CD4-positive, alpha-beta T cell treated with Interferon alpha-2 for 1 hour (primary cell): ENCODE results near the gene SLCO1B1.
A peak's percentile ranks its signal among the peaks of the same experiment; 100 is the strongest.
"Not testable (repeated sequence)": the region's sequence is repeated elsewhere in the genome, so short reads cannot be mapped to it uniquely, and the experiment has no call there.

Experiments used
- DNase-seq, 2 donors: peaks; one replicate each; pipeline ENCODE4 v3.0.0-alpha.2; 2020 to 2022

The SLCO1B1 gene

GRCh38 chr12:21130998-21131397 is at the start of gene SLCO1B1:
SLCO1B1 (plus strand) TSS chr12:21131194; CDS start chr12:21141575, 10,381 bp downstream.
- DNase-seq = no peak

- DNase-seq = not testable (repeated sequence)
Observed at GRCh38 chr12:21084753-21085152, 46.2 kb upstream of the SLCO1B1 start.

DNA sequence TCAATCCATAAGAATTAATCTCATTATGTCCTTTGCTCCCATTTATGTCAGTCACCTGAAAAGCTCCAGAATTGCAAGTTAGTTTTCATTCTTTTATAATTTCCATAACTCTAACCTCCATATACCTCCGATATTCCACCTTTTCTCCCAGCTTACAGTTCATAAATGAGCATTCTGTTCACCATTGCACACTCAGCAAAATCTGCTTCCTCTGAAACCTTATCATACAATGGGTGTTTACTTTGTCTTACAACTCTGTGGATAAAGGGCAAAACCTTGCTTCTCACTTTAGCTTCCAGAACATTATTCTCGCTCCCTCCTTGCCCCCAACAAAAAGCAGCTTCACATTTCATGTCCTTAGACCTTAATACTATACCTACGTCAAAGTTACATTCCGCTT is 19.3 kb upstream of the SLCO1B1 start:
- no peak for DNase-seq

- DNase-seq = no peak
Observed at GRCh38 chr12:21113266-21113665, 17.7 kb upstream of the SLCO1B1 start.

DNA sequence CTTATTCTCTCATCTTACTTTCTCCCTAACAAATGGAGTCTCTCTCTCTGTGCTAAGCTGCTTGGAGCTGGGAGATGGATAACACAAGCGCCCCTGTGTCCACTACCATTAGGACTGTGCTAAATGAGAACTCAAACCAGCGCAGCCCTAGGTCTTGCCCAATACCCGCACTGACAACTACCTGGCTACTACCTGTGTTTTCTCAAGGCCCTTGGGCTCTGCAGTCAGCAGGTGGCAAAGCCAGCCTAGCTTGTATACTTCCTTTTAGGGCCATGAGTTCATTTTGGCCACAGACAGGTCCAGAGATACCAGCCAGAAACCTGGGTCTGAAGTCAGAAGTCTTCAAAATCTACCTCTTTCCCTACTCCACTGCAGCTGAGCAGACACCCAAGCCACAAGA is 13.0 kb upstream of the SLCO1B1 start:
- no peak for DNase-seq

GRCh38 chr12:21118760-21119159 is 12.2 kb upstream of the SLCO1B1 start:
- DNase-seq = no peak

GRCh38 chr12:21129351-21129750 is 1.6 kb upstream of the SLCO1B1 start:
- DNase-seq = no peak

- DNase-seq = no peak
Observed at GRCh38 chr12:21129906-21130305, 1.1 kb upstream of the SLCO1B1 start.

DNA sequence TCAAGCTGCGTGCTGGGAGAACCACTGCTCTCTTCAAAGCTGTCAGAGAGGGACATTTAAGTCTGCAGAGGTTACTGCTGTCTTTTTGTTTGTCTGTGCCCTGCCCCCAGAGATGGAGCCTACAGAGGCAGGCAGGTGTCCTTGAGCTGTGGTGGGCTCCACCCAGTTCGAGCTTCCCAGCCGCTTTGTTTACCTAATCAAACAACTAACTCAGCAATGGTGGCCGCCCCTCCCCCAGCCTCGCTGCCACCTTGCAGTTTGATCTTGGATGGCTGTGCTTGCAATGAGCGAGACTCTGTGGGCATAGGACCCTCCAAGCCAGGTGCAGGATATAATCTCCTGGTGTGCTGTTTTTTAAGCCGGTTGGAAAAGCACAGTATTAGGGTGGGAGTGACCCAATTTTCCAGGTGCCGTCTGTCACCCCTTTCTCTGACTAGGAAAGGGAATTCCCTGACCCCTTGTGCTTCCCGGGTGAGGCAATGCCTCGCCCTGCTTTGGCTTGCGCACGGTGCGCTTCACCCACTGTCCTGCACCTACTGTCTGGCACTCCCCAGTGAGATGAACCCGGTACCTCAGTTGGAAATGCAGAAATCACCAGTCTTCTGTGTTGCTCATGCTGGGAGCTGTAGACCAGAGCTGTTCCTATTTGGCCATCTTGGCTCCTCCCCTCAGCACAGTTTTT is 6.5 kb downstream of the SLCO1B1 start:
- DNase-seq = not testable (repeated sequence)

- DNase-seq = no peak
Observed at GRCh38 chr12:21138016-21138415, 7.0 kb downstream of the SLCO1B1 start.

DNA sequence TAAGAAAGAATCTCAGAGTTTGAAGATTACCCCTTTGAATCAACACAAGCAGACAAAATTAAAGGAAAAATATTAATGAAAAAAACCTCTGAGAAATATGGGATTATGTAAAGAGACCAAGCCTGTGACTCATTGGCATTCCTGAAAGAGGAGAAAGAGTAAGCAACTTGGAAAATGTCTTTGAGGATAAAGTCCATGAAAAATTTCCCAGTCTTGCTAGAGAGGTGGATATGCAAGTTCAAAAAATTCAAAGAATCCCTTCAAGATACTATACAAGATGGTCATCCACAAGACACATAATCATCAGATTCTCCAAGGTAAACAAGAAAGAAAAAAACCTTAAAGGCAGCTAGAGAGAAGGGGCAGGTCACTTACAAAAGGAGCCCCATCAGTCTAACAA is 13.3 kb downstream of the SLCO1B1 start:
- no peak for DNase-seq

GRCh38 chr12:21149861-21150260 is 18.9 kb downstream of the SLCO1B1 start:
- DNase-seq = not testable (repeated sequence)

GRCh38 chr12:21151184-21151583 is 20.2 kb downstream of the SLCO1B1 start:
- DNase-seq = no peak

DNA sequence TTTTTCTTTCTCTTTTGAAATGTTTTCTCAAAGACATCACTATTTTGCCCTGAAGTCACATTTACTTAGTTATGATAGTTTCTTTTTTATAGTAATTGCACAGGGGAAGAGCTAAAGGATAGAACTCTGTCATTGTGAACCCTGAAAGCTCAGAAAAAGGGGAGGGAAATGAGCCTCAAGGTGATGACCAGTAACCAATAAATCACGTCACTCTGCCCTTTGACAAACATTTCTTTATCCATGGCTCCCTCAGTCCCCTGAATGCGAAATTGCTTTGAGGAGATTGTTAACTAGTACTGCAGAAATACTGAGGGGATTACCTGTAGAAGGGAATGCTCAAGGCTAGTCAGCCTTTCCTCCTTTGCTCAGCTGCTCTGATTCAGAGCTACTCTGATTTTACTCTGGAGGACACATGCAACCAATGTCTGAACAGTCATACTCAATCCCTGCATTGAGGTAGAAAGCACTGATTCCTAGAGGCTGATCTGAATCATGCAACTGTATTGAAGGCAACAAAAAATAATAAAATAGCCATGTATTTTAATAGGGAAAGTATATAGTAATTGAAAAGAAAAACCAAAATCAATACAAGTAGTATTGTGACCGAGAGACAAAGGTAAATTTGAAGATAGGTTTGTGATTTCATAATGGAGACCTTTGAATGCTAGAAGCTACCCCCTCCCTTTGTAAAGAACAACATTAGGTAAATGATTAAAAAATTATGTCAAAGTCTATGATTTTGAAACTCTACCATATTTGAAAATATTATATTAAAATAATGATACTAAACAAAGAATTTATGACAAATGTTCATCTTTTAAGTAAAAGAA is 24.7 kb downstream of the SLCO1B1 start:
- no peak for DNase-seq

GRCh38 chr12:21165048-21165447 is 34.1 kb downstream of the SLCO1B1 start:
- DNase-seq = no peak

- peak in 1 of 2 donors; percentile 45 for DNase-seq
Observed at GRCh38 chr12:21169878-21170472, 39.0 kb downstream of the SLCO1B1 start.

GRCh38 chr12:21172079-21172478 is 41.1 kb downstream of the SLCO1B1 start:
- DNase-seq = no peak

GRCh38 chr12:21183721-21184275 is 52.8 kb downstream of the SLCO1B1 start:
- DNase-seq = no peak

DNA sequence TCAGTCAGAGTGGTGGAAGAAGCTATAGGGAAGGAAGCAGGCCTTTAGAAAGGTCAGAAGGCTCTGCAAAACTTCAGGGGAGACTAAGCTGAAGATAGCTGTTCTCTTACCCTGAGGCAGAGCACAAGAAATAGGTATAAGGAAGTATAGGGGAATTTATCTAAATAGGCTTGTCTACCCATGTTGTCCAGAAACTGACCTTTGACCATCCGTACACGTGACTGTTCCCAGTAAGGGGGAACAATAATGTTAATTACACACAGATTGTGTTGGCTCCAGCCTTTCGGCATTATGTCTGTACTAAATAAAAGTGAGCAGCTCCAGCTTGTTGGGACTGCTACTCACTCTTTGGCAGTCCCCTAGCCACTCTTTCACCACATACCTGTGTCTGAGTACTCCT is 59.0 kb downstream of the SLCO1B1 start:
- no peak for DNase-seq

GRCh38 chr12:21214433-21214832 is 83.4 kb downstream of the SLCO1B1 start:
- DNase-seq = not testable (repeated sequence)

GRCh38 chr12:21219206-21219605 is 88.2 kb downstream of the SLCO1B1 start:
- DNase-seq = no peak

GRCh38 chr12:21220266-21220665 is 89.3 kb downstream of the SLCO1B1 start:
- no peak for DNase-seq

GRCh38 chr12:21221072-21221471 is 90.1 kb downstream of the SLCO1B1 start:
- no peak for DNase-seq

DNA sequence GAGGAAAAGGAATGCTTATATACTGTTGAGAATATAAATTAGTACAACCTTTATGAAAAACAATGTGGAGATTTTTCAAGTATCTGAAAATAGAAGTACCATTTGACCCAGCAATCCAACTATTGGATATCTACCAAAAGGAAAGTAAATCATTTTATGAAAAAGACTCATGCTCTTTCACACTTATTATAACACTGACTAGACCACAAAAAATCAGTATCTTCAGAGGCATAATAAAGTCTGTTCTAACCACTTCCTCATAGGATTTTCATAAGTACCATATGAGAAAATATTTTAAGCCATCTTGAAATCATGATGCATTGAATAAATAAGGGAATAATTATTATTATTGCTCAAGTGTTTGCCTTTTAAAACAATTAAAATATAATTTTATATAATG is 90.8 kb downstream of the SLCO1B1 start:
- no peak for DNase-seq
